GM12878 (cell line): ENCODE measurements around the gene SPRYD7. TPM values are rescaled to one million over a fixed set of nuclear protein-coding genes. Genes with fewer than 3 reads are reported as not detected.

ENCODE experiments used
- ATAC-seq: fragments of 200-7000 bp; cut with Tn5 transposase; 3 replicates; pipeline ENCODE4 v1.9.1; 2020; ENCODE audit warnings: mild to moderate bottlenecking, moderate library complexity
- Bru-seq: library from RNA; stranded (reverse); fragments of 400-500 nt; gene quantifications from one replicate; lab custom pipeline; 2021; lab: Mats Ljungman, UMichigan
- BruChase-seq, 2 experiments: library from RNA; stranded (reverse); fragments of 400-500 nt; gene quantifications; one replicate each; lab custom pipeline; 2021; lab: Mats Ljungman, UMichigan
- BruUV-seq: library from RNA; stranded (reverse); fragments of 400-500 nt; replicated peaks from 2 replicates; lab custom pipeline; 2021; lab: Mats Ljungman, UMichigan
- CTCF ChIA-PET: fragments of 300-600 bp; sonication (Branson Sonifier 250); formaldehyde crosslinking; extraction: SDS; loops from one replicate; lab custom pipeline; 2021; ENCODE audit warnings: inconsistent platforms; lab: Yijun Ruan, JAX
- POLR2A ChIA-PET: fragments of 350-600 bp; formaldehyde crosslinking; extraction: SDS; loops from one replicate; lab custom pipeline; 2021; ENCODE audit warnings: inconsistent platforms; lab: Charles Lee
- RAD21 ChIA-PET: fragments of 300-600 bp; sonication (Branson Sonifier 250); formaldehyde crosslinking; loops from one replicate; lab custom pipeline; 2023; ENCODE audit warnings: antibody characterized with exemption; ENCODE audit not compliant: unreplicated experiment; lab: Charles Lee
- SMC1A ChIA-PET: fragments of 300-600 bp; sonication (Branson Sonifier 250); formaldehyde crosslinking; loops from one replicate; lab custom pipeline; 2023; ENCODE audit not compliant: unreplicated experiment, uncharacterized antibody; lab: Charles Lee
- DNase-seq: peaks from one replicate; pipeline ENCODE4 v3.0.0-alpha.2; 2011; ENCODE audit warnings: low read depth, low spot score
- FAIRE-seq: peaks from 3 replicates; lab custom pipeline; 2011; peaks lifted over from hg19 to GRCh38; lab: Jason Lieb, UNC
- H2AFZ ChIP-seq: 2 replicates; pipeline ENCODE4 v1.6.0; 2011; ENCODE audit warnings: low read depth, low read length, control low read depth; ENCODE audit not compliant: control insufficient read depth
- H3K27ac ChIP-seq: 2 replicates; pipeline ENCODE4 v1.5.1; 2011; ENCODE audit warnings: control low read depth; ENCODE audit not compliant: control insufficient read depth, insufficient read depth
- H3K27me3 ChIP-seq, 2 experiments: replicated peaks in 1 of 2; 2 replicates each; pipeline versions ENCODE4 v1.6.0 to v1.6.1; 2011; ENCODE audit warnings: low read length in 1 of 2; ENCODE audit not compliant: control insufficient read depth in 2 of 2, insufficient read depth in 2 of 2
- H3K36me3 ChIP-seq, 2 experiments: 2 replicates each; pipeline ENCODE4 v1.5.1; 2011; ENCODE audit warnings: low read length in 1 of 2; ENCODE audit not compliant: control insufficient read depth in 2 of 2, insufficient read depth in 2 of 2
- H3K4me1 ChIP-seq: 2 replicates; pipeline ENCODE4 v1.6.1; 2011; ENCODE audit warnings: mild to moderate bottlenecking, low read length, moderate library complexity, mixed read lengths; ENCODE audit not compliant: control insufficient read depth, insufficient read depth
- H3K4me2 ChIP-seq: 2 replicates; pipeline ENCODE4 v1.6.0; 2011; ENCODE audit warnings: control low read depth; ENCODE audit not compliant: control insufficient read depth, insufficient read depth
- H3K4me3 ChIP-seq: fragments of 200-600 bp; sonication (generic); 2 replicates; pipeline ENCODE4 v1.5.1; 2016
- H3K79me2 ChIP-seq: 2 replicates; pipeline ENCODE4 v1.6.0; 2011; ENCODE audit warnings: low read length; ENCODE audit not compliant: control insufficient read depth, insufficient read depth
- H3K9ac ChIP-seq: 2 replicates; pipeline ENCODE4 v1.8.0; 2011; ENCODE audit warnings: low read length, control low read depth, mixed read lengths; ENCODE audit not compliant: control insufficient read depth, insufficient read depth
- H3K9me3 ChIP-seq: replicated peaks from 3 replicates; pipeline ENCODE4 v1.5.1; 2011; ENCODE audit warnings: mild to moderate bottlenecking, low read length; ENCODE audit not compliant: control insufficient read depth, insufficient read depth
- H4K20me1 ChIP-seq: 2 replicates; pipeline ENCODE4 v1.6.0; 2011; ENCODE audit not compliant: control insufficient read depth, insufficient read depth
- CEBPB ChIP-seq, 2 experiments: fragments of 150-350 bp in 1 of 2; IDR thresholded peaks; 2 replicates each; pipeline ENCODE4 v1.6.1; 2012 to 2014; ENCODE audit warnings: low read depth in 2 of 2, low read length in 2 of 2, borderline replicate concordance in 1 of 2, inconsistent platforms in 1 of 2
- CTCF ChIP-seq, 3 experiments: IDR thresholded peaks in 2 of 3; conservative IDR thresholded peaks in 1 of 3; 2 replicates each; pipeline ENCODE4 v1.5.1; 2011; ENCODE audit warnings: low read depth in 3 of 3, low read length in 3 of 3, mild to moderate bottlenecking in 3 of 3, control low read depth in 2 of 3, moderate library complexity in 2 of 3, inconsistent platforms in 1 of 3, mixed read lengths in 1 of 3; ENCODE audit not compliant: control insufficient read depth in 2 of 3, insufficient read depth in 1 of 3; ENCODE audit errors: extremely low read depth in 1 of 3
- HCFC1 ChIP-seq: fragments of 150-350 bp; IDR thresholded peaks from 2 replicates; pipeline ENCODE4 v1.6.1; 2014; ENCODE audit warnings: low read length
- MYC ChIP-seq: IDR thresholded peaks from 2 replicates; pipeline ENCODE4 v1.6.1; 2011; ENCODE audit warnings: mild to moderate bottlenecking, low read length, moderate library complexity, inconsistent platforms; ENCODE audit not compliant: insufficient read depth, insufficient replicate concordance, insufficient read length, severe bottlenecking
- RAD21 ChIP-seq: IDR thresholded peaks from 2 replicates; pipeline ENCODE4 v1.6.1; 2011; ENCODE audit warnings: mild to moderate bottlenecking, low read depth, low read length, moderate library complexity; ENCODE audit not compliant: insufficient read depth
- RAD51 ChIP-seq: fragments of 450-650 bp; IDR thresholded peaks from 2 replicates; pipeline ENCODE4 v1.6.1; 2016; ENCODE audit warnings: moderate library complexity, mild to moderate bottlenecking, inconsistent platforms
- ZBTB4 ChIP-seq: fragments of 450-650 bp; formaldehyde crosslinking; IDR thresholded peaks from 2 replicates; pipeline ENCODE4 v1.4.0; 2022; ENCODE audit warnings: mild to moderate bottlenecking, moderate library complexity
- ZNF217 ChIP-seq: fragments of 450-650 bp; IDR thresholded peaks from 2 replicates; pipeline ENCODE4 v1.6.1; 2017; ENCODE audit warnings: antibody characterized with exemption, mild to moderate bottlenecking
- WGBS: methylation state at CpG from one replicate; pipeline ENCODE4 v1.1.6; 2016; ENCODE audit warnings: low lambda C conversion rate; ENCODE audit not compliant: insufficient replicate concordance, insufficient coverage; ENCODE audit errors: missing lambda C conversion rate; 5-methylcytosine and 5-hydroxymethylcytosine counted together
- in situ Hi-C: fragments of 300-500 bp; cut with MboI; formaldehyde crosslinking; loops from 9 replicates; pipeline ENCODE4 v1.14.3; 2018; ENCODE audit warnings: mixed read lengths
- intact Hi-C: fragments of 100-400 bp; cut with micrococcal nuclease; formaldehyde crosslinking; loops from one replicate; pipeline ENCODE4 v1.14.2; 2022; ENCODE audit not compliant: unreplicated experiment
- long read RNA-seq, 2 experiments: library from polyadenylated mRNA; unstranded; transcript quantifications; one replicate each; pipeline ENCODE4 v2.0.0, GENCODE V29; 2019 to 2020
- polyA minus RNA-seq, 3 experiments: library from RNA; depleted of rRNA, polyadenylated mRNA; stranded (reverse); fragments of >200 nt; gene quantifications; 2 replicates each; pipeline ENCODE4 v1.2.3, GENCODE V29; 2011
- polyA plus RNA-seq, 11 experiments: library from polyadenylated mRNA; depleted of rRNA in 4 of 11; unstranded in 6 of 11; stranded (reverse) in 5 of 11; fragments of >200 nt; fragmentation: Nextera tagmentation in 4 of 11; fragmentation: Illumina TruSeq in 1 of 11; extraction: Ambion mirVana in 4 of 11; extraction: Trizol in 1 of 11; gene quantifications; 1 replicate in 1 of 11; 2 replicates in 10 of 11; pipeline versions ENCODE4 v1.2.1 to v1.2.3, GENCODE V29; 2011 to 2016; ENCODE audit warnings: inconsistent platforms in 2 of 11, missing spikeins in 2 of 11, low read depth in 1 of 11
- total RNA-seq, 4 experiments: library from RNA; depleted of rRNA in 3 of 4; stranded (reverse); fragments of >200 nt in 3 of 4; fragmentation: Illumina TruSeq in 1 of 4; extraction: Trizol in 1 of 4; gene quantifications; 2 replicates each; pipeline versions ENCODE4 v1.2.1 to v1.2.3, GENCODE V29; 2013 to 2021

SPRYD7 gene
- total RNA-seq (2013; cell fraction: nucleolus; rRNA removed): 7.4 and 8.2 TPM in 2 replicates
- 8.2 and 11.0 TPM in 2 replicates for total RNA-seq (2014; rRNA removed)
- total RNA-seq (2014; rRNA removed; fragmentation: Illumina TruSeq; extraction: Trizol): 7.2 and 8.9 TPM in 2 replicates
- total RNA-seq (2021): 8.1 and 8.5 TPM in 2 replicates
- polyA plus RNA-seq (2011; ENCODE audit: low read depth): 3.0 TPM
- 5.3 and 5.8 TPM in 2 replicates for polyA plus RNA-seq (2011; rRNA removed)
- polyA plus RNA-seq (2011; cell fraction: cytosol; rRNA removed): 2.2 and 7.4 TPM in 2 replicates
- 3.4 and 4.0 TPM in 2 replicates for polyA plus RNA-seq (2011; cell fraction: nucleus; rRNA removed)
- polyA plus RNA-seq (2012): 6.7 and 7.6 TPM in 2 replicates
- 10.3 and 11.5 TPM in 2 replicates for polyA plus RNA-seq (2014; fragmentation: Illumina TruSeq; extraction: Trizol)
- polyA plus RNA-seq (2014; fragmentation: Nextera tagmentation; extraction: Ambion mirVana): 10 to 100 TPM; 12.9 to 13.0 TPM
- 6.6 and 7.4 TPM in 2 replicates for polyA plus RNA-seq (2014; rRNA removed)
- polyA plus RNA-seq (2016; fragmentation: Nextera tagmentation; extraction: Ambion mirVana): 10 to 100 TPM; 17.3 to 18.7 TPM
- polyA minus RNA-seq (2011; rRNA and poly(A)+ RNA removed): 1.1 and 9.0 TPM in 2 replicates
- 0.67 and 1.6 TPM in 2 replicates for polyA minus RNA-seq (2011; cell fraction: cytosol; rRNA and poly(A)+ RNA removed)
- polyA minus RNA-seq (2011; cell fraction: nucleus; rRNA and poly(A)+ RNA removed): 1.6 and 2.0 TPM in 2 replicates
- Bru-seq, nascent RNA: percentile 68 among the genes with signal in this experiment
- percentile 59 among the genes with signal in this experiment for BruChase-seq, experiment 1, labeled RNA remaining after a 6-hour chase
- percentile 59 among the genes with signal in this experiment for BruChase-seq, experiment 2, labeled RNA remaining after a 2-hour chase
- long read RNA-seq, experiment 1, transcript SPRYD7-201 (5 exons, 3,053 nt): major isoform, 12 of 17 reads
- long read RNA-seq, experiment 1, partial matches to known transcripts: 0 of 17 reads
- long read RNA-seq, experiment 1, other reads (novel, unspliced or antisense): 3 of 17 reads
- long read RNA-seq, experiment 2, transcript SPRYD7-201 (5 exons, 3,053 nt): major isoform, 58 of 74 reads
- long read RNA-seq, experiment 2, transcript SPRYD7-202 (4 exons, 3,086 nt): minor isoform, 5 of 74 reads
- long read RNA-seq, experiment 2, partial matches to known transcripts: 5 of 74 reads
- long read RNA-seq, experiment 2, other reads (novel, unspliced or antisense): 6 of 74 reads

GRCh38 chr13:49936075-49936967 is at the start of gene SPRYD7:
Gene SPRYD7 (minus strand): TSS chr13:49936340. CDS start chr13:49936235, 105 bp downstream.
- H3K27ac ChIP-seq: peak within 1 kb of the TSS; percentile 58
- DNase-seq (peak; percentile 90), ATAC-seq (peak; percentile 97), FAIRE-seq (peak; percentile 88)
- ChIA-PET POLR2A (interaction anchor here (0.6 to 3.1 kb wide), 15 partner anchors 10 to 979 kb away, joined by 3 to 20 read pairs (median 4); partner anchors contain the start of genes KPNA3 and TRIM13), SMC1A (interaction anchor here (0.8 to 1.3 kb wide), 5 partner anchors 10 to 146 kb away, joined by 3 read pairs; no protein-coding TSS in a partner anchor), RAD21 (interaction anchor here (0.5 to 1.7 kb wide), 19 partner anchors 9 to 979 kb away, joined by 3 to 14 read pairs (median 4); partner anchors contain the start of genes KPNA3 and TRIM13), CTCF (interaction anchor here (0.5 to 2.1 kb wide), 24 partner anchors 9 to 976 kb away, joined by 3 to 10 read pairs (median 4); partner anchors contain the start of genes EBPL and TRIM13)
- H3K4me2 ChIP-seq: peak within 1 kb of the TSS; percentile 88
- no peaks in the 10 kb centered on the region; the same call in 1 of the 2 replicates for H3K79me2 ChIP-seq
- TSS peak; percentile 83 for BruUV-seq
- no peaks in the 10 kb centered on the region for H3K27me3 ChIP-seq
- H2AFZ ChIP-seq: peak within 1 kb of the TSS; percentile 96
- peak within 1 kb of the TSS; percentile 82 for H3K4me3 ChIP-seq
- H3K9me3 ChIP-seq: no peaks in the 10 kb centered on the region
- WGBS: under 1% methylated on average over 69 of the region's 71 CpGs
- H3K9ac ChIP-seq: peak within 1 kb of the TSS; percentile 80
- no peaks in the 10 kb centered on the region for H3K36me3 ChIP-seq
- 0 out of 2 replicates have a peak, but pooled peaks cover 2% of the 10 kb centered on the region for H3K4me1 ChIP-seq
- in situ Hi-C loops (no loop called here), intact Hi-C loops (loop anchor here (2.0 to 10.0 kb wide), 4 partner anchors 60 to 976 kb away; partner anchors contain the start of genes KPNA3 and TRIM13)
- no peaks in the 10 kb centered on the region for H4K20me1 ChIP-seq
- TF ChIP-seq CEBPB (IDR thresholded peaks at IDR 0.05; ENCODE audit: borderline replicate concordance in 1 of 2, low read depth in 2 of 2, low read length in 2 of 2) (no peak), HCFC1 (peak; percentile 56; the same call in 1 of the 2 replicates), RAD21 (peak; percentile 56), RAD51 (peak; percentile 46; the same call in 1 of the 2 replicates), ZBTB4 (no peak), MYC (peak; percentile 34), CTCF (IDR thresholded peaks at IDR 0.05 in 2 of 3, conservative IDR thresholded peaks at IDR 0.05 in 1 of 3; ENCODE audit: control insufficient read depth in 2 of 3, extremely low read depth in 1 of 3, insufficient read depth in 1 of 3, low read depth in 3 of 3, low read length in 3 of 3) (peak; percentile 96 to 97 (median 96)), ZNF217 (0 out of 2 replicates have a peak, but pooled peaks have one; percentile 24)
